SIG-M5 treated with dmso at 0.1 percent for 504 hours (cell line): ENCODE data around the gene MSRB3.

Source experiments
- DNase-seq: peaks from one replicate; lab custom pipeline; 2025; ENCODE audit not compliant: unreplicated experiment; lab: John Stamatoyannopoulos, UW

The MSRB3 gene

GRCh38 chr12:65278576-65279368 lies at the start of gene MSRB3:
Gene MSRB3, plus strand, starts transcription at chr12:65278683. Its CDS starts 29,897 bp downstream, at chr12:65308580.
- DNase-seq: no peak

GRCh38 chr12:65229441-65229840 lies 49.0 kb upstream of the MSRB3 start:
- no peak for DNase-seq

GRCh38 chr12:65232476-65233077 lies 45.9 kb upstream of the MSRB3 start:
- DNase-seq: peak; percentile 16

- no peak for DNase-seq
Observed at GRCh38 chr12:65237153-65237552, 41.3 kb upstream of the MSRB3 start.

GRCh38 chr12:65238609-65239008 lies 39.9 kb upstream of the MSRB3 start:
- DNase-seq: no peak

- DNase-seq: no peak
Observed at GRCh38 chr12:65248656-65249633, 29.5 kb upstream of the MSRB3 start.

- no peak for DNase-seq
Observed at GRCh38 chr12:65252515-65252914, 26.0 kb upstream of the MSRB3 start.

- no peak for DNase-seq
Observed at GRCh38 chr12:65257986-65258385, 20.5 kb upstream of the MSRB3 start.

GRCh38 chr12:65259501-65259900 lies 19.0 kb upstream of the MSRB3 start:
- DNase-seq: no peak

GRCh38 chr12:65263777-65264176 lies 14.7 kb upstream of the MSRB3 start:
- DNase-seq: no peak

- no peak for DNase-seq
Observed at GRCh38 chr12:65266408-65266807, 12.1 kb upstream of the MSRB3 start.

GRCh38 chr12:65269603-65270002 lies 8.9 kb upstream of the MSRB3 start:
- DNase-seq: no peak

- no peak for DNase-seq
Observed at GRCh38 chr12:65274602-65275272, 3.7 kb upstream of the MSRB3 start.

GRCh38 chr12:65275627-65276026 lies 2.9 kb upstream of the MSRB3 start:
- DNase-seq: no peak

GRCh38 chr12:65276916-65277530 lies 1.5 kb upstream of the MSRB3 start:
- DNase-seq: peak; percentile 38

- no peak for DNase-seq
Observed at GRCh38 chr12:65277994-65278575, 398 bp upstream of the MSRB3 start.

GRCh38 chr12:65279369-65280112 lies 1.1 kb downstream of the MSRB3 start:
- no peak for DNase-seq

- no peak for DNase-seq
Observed at GRCh38 chr12:65280306-65280705, 1.8 kb downstream of the MSRB3 start.

- DNase-seq: no peak
Observed at GRCh38 chr12:65282840-65283239, 4.4 kb downstream of the MSRB3 start.
